ENCODE results near the gene BLM. TPM values are rescaled to one million over a fixed set of nuclear protein-coding genes. Genes with fewer than 3 reads are reported as not detected.

The BLM gene
- total and polyA plus RNA-seq, 10 of the 15 experiments (the other 5 are each of a cell fraction or from before 2014, with no cell fraction given), result 23.0 to 68.4 (median 43.9) TPM

DNA sequence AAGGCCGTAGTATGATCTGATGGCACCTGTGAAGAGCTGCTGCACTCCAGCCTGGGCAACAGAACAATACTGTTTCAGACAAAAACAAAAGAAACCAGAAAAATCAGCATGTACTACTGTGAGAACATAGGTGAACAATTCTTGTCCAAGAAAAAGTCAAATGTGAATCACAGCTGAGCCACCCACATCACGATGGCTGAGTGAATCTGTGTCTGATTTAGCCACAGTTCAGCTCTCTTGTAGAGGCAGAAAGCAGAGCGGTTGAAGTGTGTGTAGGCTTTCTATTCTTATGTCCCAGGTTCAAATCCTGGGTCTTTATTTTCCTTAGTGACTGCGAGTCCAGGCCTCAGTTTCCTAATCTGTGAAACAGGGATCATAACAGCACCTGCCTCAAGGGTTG is 146.8 kb downstream of the BLM start:
- H3K36me3 ChIP-seq (ENCODE audit: control insufficient read depth in 2 of 2, insufficient read depth in 2 of 2, low read length in 1 of 2), result no peaks in the 10 kb centered on the region
- SMC1A ChIA-PET (ENCODE audit: uncharacterized antibody, unreplicated experiment), result interaction anchor here (1.0 kb wide), 1 partner anchor 11 kb away, joined by 4 read pairs; no protein-coding TSS in a partner anchor
- DNase-seq (ENCODE audit: low read depth, low spot score) (no peak), FAIRE-seq (no peak), ATAC-seq (no peak)
- H2AFZ ChIP-seq (ENCODE audit: control insufficient read depth, low read depth, low read length), result no peak overlapping the region
- no peak overlapping the region for H3K4me3 ChIP-seq
- CTCF ChIA-PET, result interaction anchor here (0.7 to 1.9 kb wide), 4 partner anchors 22 to 250 kb away, joined by 3 to 9 read pairs (median 5); partner anchors contain the start of gene HDDC3
- no peak overlapping the region for H3K9ac ChIP-seq (ENCODE audit: control insufficient read depth, insufficient read depth, low read length)
- RAD21 ChIA-PET (ENCODE audit: unreplicated experiment), result no interaction called here
- no peaks in the 10 kb centered on the region; the same call in 1 of the 2 replicates for H3K4me1 ChIP-seq (ENCODE audit: control insufficient read depth, insufficient read depth, low read length)
- 68% methylated on average over 4 of the region's 4 CpGs for WGBS (ENCODE audit: insufficient coverage, insufficient replicate concordance, low lambda C conversion rate, missing lambda C conversion rate)
- POLR2A ChIA-PET, result no interaction called here
- no peak overlapping the region for H3K4me2 ChIP-seq (ENCODE audit: control insufficient read depth, insufficient read depth)
- no peaks in the 10 kb centered on the region for H3K79me2 ChIP-seq (ENCODE audit: control insufficient read depth, insufficient read depth, low read length)
- intact Hi-C loops (cut with micrococcal nuclease; ENCODE audit: unreplicated experiment) (no loop called here), in situ Hi-C loops (cut with MboI) (no loop called here)
- H4K20me1 ChIP-seq (ENCODE audit: control insufficient read depth, insufficient read depth), result no peaks in the 10 kb centered on the region
- TF ChIP-seq ZZZ3 (IDR thresholded peaks at IDR 0.05; ENCODE audit: control insufficient read depth, insufficient read length, low read depth) (no peak), SRF (IDR thresholded peaks at IDR 0.05; ENCODE audit: low read depth in 2 of 2, low read length in 2 of 2) (no peak), CBFB (IDR thresholded peaks at IDR 0.05; ENCODE audit: low read depth) (no peak), ATF7 (IDR thresholded peaks at IDR 0.05; ENCODE audit: low read depth) (no peak), ZBTB4 (CRISPR knock-in tag; IDR thresholded peaks at IDR 0.05) (no peak), SMC3 (IDR thresholded peaks at IDR 0.05; ENCODE audit: borderline replicate concordance, low read length) (no peak)
- TF ChIP-seq, protein P1, sequence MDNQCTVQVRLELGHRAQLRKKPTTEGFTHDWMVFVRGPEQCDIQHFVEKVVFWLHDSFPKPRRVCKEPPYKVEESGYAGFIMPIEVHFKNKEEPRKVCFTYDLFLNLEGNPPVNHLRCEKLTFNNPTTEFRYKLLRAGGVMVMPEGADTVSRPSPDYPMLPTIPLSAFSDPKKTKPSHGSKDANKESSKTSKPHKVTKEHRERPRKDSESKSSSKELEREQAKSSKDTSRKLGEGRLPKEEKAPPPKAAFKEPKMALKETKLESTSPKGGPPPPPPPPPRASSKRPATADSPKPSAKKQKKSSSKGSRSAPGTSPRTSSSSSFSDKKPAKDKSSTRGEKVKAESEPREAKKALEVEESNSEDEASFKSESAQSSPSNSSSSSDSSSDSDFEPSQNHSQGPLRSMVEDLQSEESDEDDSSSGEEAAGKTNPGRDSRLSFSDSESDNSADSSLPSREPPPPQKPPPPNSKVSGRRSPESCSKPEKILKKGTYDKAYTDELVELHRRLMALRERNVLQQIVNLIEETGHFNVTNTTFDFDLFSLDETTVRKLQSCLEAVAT (IDR thresholded peaks at IDR 0.05), result no peak
- no TSS peak for BruUV-seq (replicated peaks)
- H3K27me3 ChIP-seq (replicated peaks in 1 of 2; ENCODE audit: control insufficient read depth in 2 of 2, insufficient read depth in 2 of 2, low read length in 1 of 2), result no peaks in the 10 kb centered on the region
- H3K9me3 ChIP-seq (replicated peaks; ENCODE audit: control insufficient read depth, insufficient read depth, low read length), result no peaks in the 10 kb centered on the region
- H3K27ac ChIP-seq (ENCODE audit: control insufficient read depth, insufficient read depth), result no peak overlapping the region

Data from GM12878 (cell line).